Measurements from ENCODE around the gene LYPD6B. TPM values are rescaled to one million over a fixed set of nuclear protein-coding genes. Genes with fewer than 3 reads are reported as not detected.

LYPD6B gene
- total RNA-seq, 2 experiments from 2014 or later: not detected

DNA sequence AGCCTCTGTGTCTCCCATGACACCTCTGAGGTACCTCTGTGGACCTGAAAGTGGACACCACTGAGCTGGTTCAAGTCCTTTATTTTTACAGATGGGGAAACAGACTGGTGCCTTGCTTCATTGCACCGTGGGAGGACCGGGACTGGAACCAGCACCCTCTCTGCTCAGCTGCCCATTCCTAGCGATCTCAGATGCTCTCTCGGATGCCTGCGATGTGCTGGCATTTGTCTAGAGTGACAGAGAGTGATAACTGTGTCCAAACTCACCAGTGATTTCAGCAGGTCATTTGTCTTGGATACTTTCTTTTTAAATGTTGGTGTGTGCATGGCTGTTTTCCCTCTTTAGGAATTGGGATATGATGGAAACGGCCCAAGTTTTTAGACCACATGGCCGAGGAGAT is 30.1 kb upstream of the LYPD6B start:
- ChIA-PET POLR2A (no interaction called here), CTCF (interaction anchor here (3.4 kb wide), 1 partner anchor 9 kb away, joined by 21 read pairs; no protein-coding TSS in a partner anchor)
- TF ChIP-seq, protein P1, sequence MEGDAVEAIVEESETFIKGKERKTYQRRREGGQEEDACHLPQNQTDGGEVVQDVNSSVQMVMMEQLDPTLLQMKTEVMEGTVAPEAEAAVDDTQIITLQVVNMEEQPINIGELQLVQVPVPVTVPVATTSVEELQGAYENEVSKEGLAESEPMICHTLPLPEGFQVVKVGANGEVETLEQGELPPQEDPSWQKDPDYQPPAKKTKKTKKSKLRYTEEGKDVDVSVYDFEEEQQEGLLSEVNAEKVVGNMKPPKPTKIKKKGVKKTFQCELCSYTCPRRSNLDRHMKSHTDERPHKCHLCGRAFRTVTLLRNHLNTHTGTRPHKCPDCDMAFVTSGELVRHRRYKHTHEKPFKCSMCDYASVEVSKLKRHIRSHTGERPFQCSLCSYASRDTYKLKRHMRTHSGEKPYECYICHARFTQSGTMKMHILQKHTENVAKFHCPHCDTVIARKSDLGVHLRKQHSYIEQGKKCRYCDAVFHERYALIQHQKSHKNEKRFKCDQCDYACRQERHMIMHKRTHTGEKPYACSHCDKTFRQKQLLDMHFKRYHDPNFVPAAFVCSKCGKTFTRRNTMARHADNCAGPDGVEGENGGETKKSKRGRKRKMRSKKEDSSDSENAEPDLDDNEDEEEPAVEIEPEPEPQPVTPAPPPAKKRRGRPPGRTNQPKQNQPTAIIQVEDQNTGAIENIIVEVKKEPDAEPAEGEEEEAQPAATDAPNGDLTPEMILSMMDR (IDR thresholded peaks at IDR 0.05): no peak
- intact Hi-C loops (cut with micrococcal nuclease): no loop called here
- ATAC-seq (no peak), DNase-seq (no peak)
- no peaks in the 10 kb centered on the region for H3K36me3 Mint-ChIP-seq (ENCODE audit: low read depth)
- H3K4me1 Mint-ChIP-seq (ENCODE audit: low read depth): no peaks in the 10 kb centered on the region
- no peak overlapping the region for H3K27ac Mint-ChIP-seq
- no peaks in the 10 kb centered on the region for H3K27me3 Mint-ChIP-seq
- H3K9me3 Mint-ChIP-seq: no peaks in the 10 kb centered on the region
- H3K4me3 Mint-ChIP-seq: no peak overlapping the region

DNA sequence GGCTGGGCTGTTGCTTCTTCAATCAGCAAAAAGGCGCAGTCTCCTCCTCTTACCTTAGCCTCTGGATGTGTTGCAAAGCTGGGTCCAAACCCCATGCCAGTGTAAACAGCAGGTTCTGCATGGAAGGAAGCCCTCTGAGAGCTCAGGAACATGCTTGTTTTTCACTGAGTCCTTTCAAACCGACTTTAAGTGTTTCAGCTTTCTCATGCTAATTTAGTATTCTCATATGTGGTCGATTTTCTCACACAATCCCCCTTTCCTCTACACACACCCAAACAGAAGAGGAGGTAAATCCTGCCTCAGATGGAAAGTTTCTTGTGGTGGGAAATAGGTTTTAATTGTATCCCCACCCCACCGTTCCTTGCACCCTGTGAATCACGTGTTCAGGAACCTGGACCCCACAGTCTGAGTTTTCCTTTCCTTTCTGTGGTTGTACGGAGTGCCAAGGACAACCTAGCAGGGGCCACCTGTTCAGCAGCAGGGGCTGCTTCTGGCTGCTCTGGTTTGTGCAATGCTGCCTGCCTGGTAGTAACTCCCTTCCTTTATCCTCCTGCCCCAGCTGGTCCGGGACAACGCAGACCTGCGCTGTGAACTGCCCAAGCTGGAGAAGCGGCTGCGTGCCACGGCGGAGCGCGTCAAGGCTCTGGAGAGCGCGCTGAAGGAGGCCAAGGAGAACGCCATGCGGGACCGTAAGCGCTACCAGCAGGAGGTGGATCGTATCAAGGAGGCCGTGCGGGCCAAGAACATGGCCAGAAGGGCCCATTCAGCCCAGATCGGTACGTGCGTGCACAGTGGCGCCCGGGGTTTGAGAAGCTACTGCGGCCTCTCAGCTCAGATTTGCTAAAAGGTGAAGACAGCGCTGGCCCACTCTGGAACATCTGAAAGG is 28.7 kb upstream of the LYPD6B start:
- DNase-seq: no peak
- ChIA-PET CTCF (interaction anchor here (1.3 to 3.4 kb wide), 2 partner anchors 8 to 10 kb away, joined by 3 to 21 read pairs; no protein-coding TSS in a partner anchor), POLR2A (interaction anchor here (0.6 kb wide), 1 partner anchor 1082 kb away, joined by 3 read pairs; no protein-coding TSS in a partner anchor)
- TF ChIP-seq, protein P1 (IDR thresholded peaks at IDR 0.05): no peak
- Mint-ChIP-seq H3K27me3 (no peaks in the 10 kb centered on the region), H3K9me3 (no peaks in the 10 kb centered on the region), H3K4me3 (no peak overlapping the region), H3K4me1 (ENCODE audit: low read depth) (no peaks in the 10 kb centered on the region), H3K36me3 (ENCODE audit: low read depth) (no peaks in the 10 kb centered on the region), H3K27ac (no peak overlapping the region)
- intact Hi-C loops (cut with micrococcal nuclease): no loop called here
- no peak for ATAC-seq

DNA sequence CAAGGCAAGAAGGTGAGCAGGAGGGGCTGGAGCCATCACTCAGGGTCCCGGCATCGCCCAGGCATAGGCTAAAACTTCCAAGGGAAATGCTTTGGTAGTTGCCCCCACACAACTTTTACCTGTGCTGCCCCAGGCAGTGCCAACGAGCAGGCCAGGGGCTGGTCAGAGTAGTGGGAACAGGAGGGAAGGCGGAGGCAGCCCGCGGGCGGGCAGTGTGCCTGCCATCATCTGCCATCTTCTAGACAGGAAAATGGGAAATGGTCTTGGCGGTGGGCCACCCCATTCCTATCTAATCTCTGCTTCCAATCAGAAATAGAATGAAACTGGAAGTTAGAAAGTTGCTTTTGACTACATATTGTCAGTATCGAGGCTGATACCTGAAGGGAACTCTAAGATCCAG is 26.0 kb upstream of the LYPD6B start:
- H3K9me3 Mint-ChIP-seq: no peaks in the 10 kb centered on the region
- peaks cover 1% of the 10 kb centered on the region for H3K27me3 Mint-ChIP-seq
- no peak overlapping the region for H3K27ac Mint-ChIP-seq
- ChIA-PET CTCF (no interaction called here), POLR2A (no interaction called here)
- no peaks in the 10 kb centered on the region for H3K36me3 Mint-ChIP-seq (ENCODE audit: low read depth)
- H3K4me1 Mint-ChIP-seq (ENCODE audit: low read depth): no peaks in the 10 kb centered on the region
- no peak overlapping the region for H3K4me3 Mint-ChIP-seq
- TF ChIP-seq, protein P1 (IDR thresholded peaks at IDR 0.05): no peak
- no peak for DNase-seq
- intact Hi-C loops (cut with micrococcal nuclease): no loop called here
- ATAC-seq: no peak

DNA sequence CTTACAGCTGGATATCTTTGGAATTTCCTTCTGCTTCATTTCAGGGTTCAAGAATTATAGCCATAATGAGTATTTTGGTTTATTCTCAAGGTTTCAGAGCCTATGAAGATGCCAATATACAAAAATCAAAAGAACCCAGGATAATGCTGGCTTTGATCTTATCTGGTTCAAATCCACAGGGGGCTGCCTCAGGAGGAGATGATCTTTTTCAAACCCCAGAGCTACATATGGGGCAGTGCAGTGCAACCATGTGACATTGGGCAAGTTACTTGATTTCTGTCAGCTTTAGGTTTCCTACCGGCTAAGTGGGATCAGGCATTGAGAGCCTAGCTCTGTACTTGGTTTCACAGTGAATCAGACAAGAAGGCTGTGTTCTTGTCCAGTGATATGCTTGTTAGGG is 23.0 kb upstream of the LYPD6B start:
- Mint-ChIP-seq H3K9me3 (no peaks in the 10 kb centered on the region), H3K36me3 (ENCODE audit: low read depth) (no peaks in the 10 kb centered on the region), H3K27ac (no peak overlapping the region), H3K4me3 (no peak overlapping the region), H3K4me1 (ENCODE audit: low read depth) (no peaks in the 10 kb centered on the region), H3K27me3 (peaks cover 1% of the 10 kb centered on the region)
- POLR2A ChIA-PET: no interaction called here
- TF ChIP-seq, protein P1 (IDR thresholded peaks at IDR 0.05): no peak
- no peak for ATAC-seq
- CTCF ChIA-PET: interaction anchor here (1.1 to 5.7 kb wide), 7 partner anchors 11 to 550 kb away, joined by 3 to 66 read pairs (median 5); no protein-coding TSS in a partner anchor
- intact Hi-C loops (cut with micrococcal nuclease): no loop called here
- no peak for DNase-seq

DNA sequence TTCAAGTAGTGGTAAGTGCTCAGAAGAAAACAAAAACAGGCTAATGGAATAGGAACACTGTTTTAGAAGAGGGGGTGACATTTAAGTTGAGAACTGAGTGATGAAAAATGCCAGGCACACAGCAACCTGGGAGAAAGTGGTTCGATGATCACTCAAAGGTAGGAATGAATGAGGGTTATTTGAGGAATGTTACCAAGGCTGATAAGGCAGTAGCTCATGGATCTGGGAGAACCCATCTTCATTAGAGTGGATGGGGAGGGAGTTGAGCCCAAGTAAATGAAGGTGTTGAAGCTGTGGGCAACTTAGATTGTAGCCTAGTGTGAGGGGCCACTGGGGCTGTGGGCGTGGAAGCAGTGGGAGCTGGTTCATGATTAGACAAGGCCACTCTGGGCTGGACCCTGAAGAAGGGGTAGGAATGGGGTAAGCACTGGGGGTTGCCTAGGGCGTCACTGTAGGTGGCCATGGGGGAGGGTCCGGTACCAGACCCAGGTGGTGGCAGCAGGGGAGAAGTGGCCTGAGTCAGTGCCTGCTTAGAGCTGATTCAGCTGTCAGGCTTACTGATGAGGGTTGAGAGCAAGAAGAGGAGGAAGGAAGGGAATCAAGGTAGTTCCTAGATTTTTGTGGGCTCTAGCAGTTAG is 22.5 kb upstream of the LYPD6B start:
- TF ChIP-seq, protein P1 (IDR thresholded peaks at IDR 0.05): no peak
- intact Hi-C loops (cut with micrococcal nuclease): no loop called here
- H3K9me3 Mint-ChIP-seq: no peaks in the 10 kb centered on the region
- H3K27me3 Mint-ChIP-seq: peaks cover 1% of the 10 kb centered on the region
- no peak overlapping the region for H3K27ac Mint-ChIP-seq
- no peaks in the 10 kb centered on the region for H3K4me1 Mint-ChIP-seq (ENCODE audit: low read depth)
- H3K4me3 Mint-ChIP-seq: no peak overlapping the region
- ChIA-PET CTCF (interaction anchor here (1.0 to 5.7 kb wide), 20 partner anchors 8 to 1017 kb away, joined by 3 to 66 read pairs (median 4); partner anchors contain the start of gene LYPD6B), POLR2A (no interaction called here)
- DNase-seq: no peak
- no peak for ATAC-seq
- H3K36me3 Mint-ChIP-seq (ENCODE audit: low read depth): no peaks in the 10 kb centered on the region

Measured in activated CD8-positive, alpha-beta T cell treated with anti-CD3 and anti-CD28 coated beads for 36 hours (primary cell).